ENCODE data around the gene FLOT1. TPM values are rescaled to one million over a fixed set of nuclear protein-coding genes. Genes with fewer than 3 reads are reported as not detected.
"Not testable (repeated sequence)": the region's sequence is repeated elsewhere in the genome, so short reads cannot be mapped to it uniquely, and the experiment has no call there.

Gene FLOT1
- total and polyA plus RNA-seq, 9 donors: 84.5 to 113 (median 105) TPM

DNA sequence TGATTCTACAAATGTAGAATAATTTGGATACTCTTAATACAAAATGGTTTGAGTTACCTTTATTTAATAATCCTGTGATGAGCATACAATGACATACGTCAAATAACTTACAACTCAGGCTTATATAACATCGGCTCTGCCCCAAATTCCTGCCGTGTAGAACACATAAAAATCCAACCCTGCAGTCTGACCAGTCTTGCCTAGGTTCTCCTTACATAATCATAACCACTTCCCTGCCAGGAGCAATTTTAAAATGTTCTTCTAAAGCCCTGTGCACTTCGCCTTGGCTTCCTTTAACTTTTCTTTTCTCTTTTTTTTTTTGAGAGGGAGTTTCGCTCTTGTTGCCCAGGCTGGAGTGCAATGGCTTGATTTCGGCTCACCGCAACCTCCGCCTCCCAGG lies 18.1 kb upstream of the FLOT1 start:
- H3K4me3 ChIP-seq (ENCODE audit: low read length): no peak overlapping the region
- no peaks in the 10 kb centered on the region for H3K9me3 ChIP-seq (replicated peaks; ENCODE audit: control insufficient read depth, low read depth, low read length)
- DNase-seq: no peak
- 54% methylated on average over 3 of the region's 8 CpGs for WGBS (ENCODE audit: insufficient coverage)
- H3K27ac ChIP-seq (ENCODE audit: low read length): no peak overlapping the region
- H3K27me3 ChIP-seq (ENCODE audit: control insufficient read depth, insufficient read depth, low read length): no peaks in the 10 kb centered on the region
- H3K4me1 ChIP-seq (ENCODE audit: control insufficient read depth, insufficient read depth, low read length): peaks cover 14% of the 10 kb centered on the region
- H3K36me3 ChIP-seq (ENCODE audit: control insufficient read depth, insufficient read depth, low read length): no peaks in the 10 kb centered on the region

DNA sequence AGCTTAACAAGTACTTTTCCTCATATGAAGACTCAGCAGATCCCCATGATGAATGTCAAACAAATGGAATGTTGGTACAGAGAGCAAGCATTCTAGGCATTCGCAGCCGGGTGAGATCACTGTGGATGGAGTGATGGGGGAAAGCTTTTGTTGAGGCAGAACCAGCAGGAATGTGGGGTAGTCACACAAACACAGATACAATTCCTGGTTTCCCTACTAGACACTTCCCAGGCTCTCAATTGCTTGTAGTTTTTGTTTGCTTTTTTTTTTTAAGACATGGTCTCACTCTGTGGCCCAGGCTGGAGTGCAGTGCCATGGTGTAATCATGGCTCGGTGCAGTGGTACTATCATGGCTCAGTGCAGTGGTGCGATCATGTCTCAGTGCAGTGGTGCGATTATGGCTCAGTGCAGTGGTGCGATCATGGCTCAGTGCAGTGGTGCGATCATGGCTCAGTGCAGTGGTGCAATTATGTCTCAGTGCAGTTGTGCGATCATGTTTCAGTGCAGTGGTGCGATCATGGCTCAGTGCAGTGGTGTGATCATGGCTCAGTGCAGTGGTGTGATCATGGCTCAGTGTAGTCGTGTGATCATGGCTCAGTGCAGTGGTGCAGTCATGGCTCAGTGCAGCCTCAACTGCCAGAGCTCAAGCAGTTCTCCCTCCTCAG lies 17.2 kb upstream of the FLOT1 start:
- H3K9me3 ChIP-seq (replicated peaks; ENCODE audit: control insufficient read depth, low read depth, low read length): no peaks in the 10 kb centered on the region
- H3K36me3 ChIP-seq (ENCODE audit: control insufficient read depth, insufficient read depth, low read length): no peaks in the 10 kb centered on the region
- no peak overlapping the region for H3K27ac ChIP-seq (ENCODE audit: low read length)
- 97% methylated on average over 8 of the region's 10 CpGs for WGBS (ENCODE audit: insufficient coverage)
- peaks cover 14% of the 10 kb centered on the region for H3K4me1 ChIP-seq (ENCODE audit: control insufficient read depth, insufficient read depth, low read length)
- H3K27me3 ChIP-seq (ENCODE audit: control insufficient read depth, insufficient read depth, low read length): no peaks in the 10 kb centered on the region
- DNase-seq: no peak
- no peak overlapping the region for H3K4me3 ChIP-seq (ENCODE audit: low read length)

DNA sequence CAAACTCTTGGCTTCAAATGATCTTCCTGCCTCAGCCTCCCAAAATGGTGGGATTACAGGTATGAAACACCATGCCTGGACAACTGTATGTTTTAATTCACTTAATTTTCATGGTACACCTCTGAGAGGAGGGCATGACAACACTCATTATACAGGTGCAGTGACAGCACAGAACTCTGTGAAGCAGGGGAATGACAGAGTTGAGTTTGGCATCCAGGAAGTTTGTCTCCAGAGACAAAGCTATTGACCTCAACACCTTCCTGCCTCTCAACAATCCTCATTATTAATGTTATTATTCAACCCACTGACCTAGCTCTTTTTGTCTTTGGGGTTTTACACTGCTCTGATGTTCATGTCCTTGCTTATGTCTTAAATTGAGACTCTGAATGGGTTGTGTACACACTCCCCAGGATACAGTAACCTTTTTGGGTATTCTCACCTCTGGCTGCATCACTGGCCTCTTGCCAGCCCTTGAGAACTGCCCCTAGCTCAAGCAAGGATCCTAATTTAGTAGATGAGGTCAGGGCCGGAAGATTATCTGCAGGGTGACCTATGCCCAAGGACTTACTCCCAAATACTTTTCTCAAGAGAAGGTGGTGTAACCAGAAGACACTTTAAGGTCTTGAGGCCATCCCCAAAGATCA lies 14.9 kb upstream of the FLOT1 start:
- no peaks in the 10 kb centered on the region for H3K9me3 ChIP-seq (replicated peaks; ENCODE audit: control insufficient read depth, low read depth, low read length)
- H3K27ac ChIP-seq (ENCODE audit: low read length): no peak overlapping the region
- no peaks in the 10 kb centered on the region for H3K27me3 ChIP-seq (ENCODE audit: control insufficient read depth, insufficient read depth, low read length)
- peaks cover 14% of the 10 kb centered on the region for H3K4me1 ChIP-seq (ENCODE audit: control insufficient read depth, insufficient read depth, low read length)
- H3K36me3 ChIP-seq (ENCODE audit: control insufficient read depth, insufficient read depth, low read length): no peaks in the 10 kb centered on the region
- H3K4me3 ChIP-seq (ENCODE audit: low read length): no peak overlapping the region
- DNase-seq: no peak
- no CpG with 5 or more reads among the region's 1 CpG for WGBS (ENCODE audit: insufficient coverage)

DNA sequence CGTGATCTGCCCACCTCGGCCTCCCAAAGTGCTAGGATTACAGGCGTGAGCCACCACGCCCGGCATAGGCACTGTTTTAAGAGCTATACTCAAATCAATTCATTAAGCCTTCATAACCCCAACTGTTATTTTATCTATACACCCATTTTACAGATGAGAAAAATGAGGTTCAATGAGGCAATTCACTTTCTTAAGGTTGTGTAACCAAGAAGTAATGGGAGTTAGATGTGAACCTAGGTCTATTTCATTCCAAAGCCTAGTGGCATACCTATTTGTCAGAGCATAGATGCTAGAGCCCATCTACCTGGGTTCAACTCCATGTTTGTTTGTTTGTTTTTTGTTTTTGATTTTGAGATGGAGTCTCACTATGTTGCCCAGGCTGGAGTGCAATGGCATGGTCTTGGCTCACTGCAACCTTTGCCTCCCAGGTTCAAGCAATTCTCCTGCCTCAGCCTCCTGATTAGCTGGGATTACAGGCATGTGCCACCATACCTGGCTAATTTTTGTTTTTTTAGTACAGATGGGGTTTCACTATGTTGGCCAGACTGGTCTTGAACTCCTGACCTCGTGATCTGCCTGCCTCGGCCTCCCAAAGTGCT lies 14.0 kb upstream of the FLOT1 start:
- not testable (repeated sequence) for H3K4me3 ChIP-seq (ENCODE audit: low read length); H3K36me3 ChIP-seq (ENCODE audit: control insufficient read depth, insufficient read depth, low read length); H3K27ac ChIP-seq (ENCODE audit: low read length); H3K9me3 ChIP-seq (replicated peaks; ENCODE audit: control insufficient read depth, low read depth, low read length); H3K27me3 ChIP-seq (ENCODE audit: control insufficient read depth, insufficient read depth, low read length); DNase-seq
- 87% methylated on average over 4 of the region's 7 CpGs for WGBS (ENCODE audit: insufficient coverage)
- H3K4me1 ChIP-seq (ENCODE audit: control insufficient read depth, insufficient read depth, low read length): peaks cover 23% of the 10 kb centered on the region

DNA sequence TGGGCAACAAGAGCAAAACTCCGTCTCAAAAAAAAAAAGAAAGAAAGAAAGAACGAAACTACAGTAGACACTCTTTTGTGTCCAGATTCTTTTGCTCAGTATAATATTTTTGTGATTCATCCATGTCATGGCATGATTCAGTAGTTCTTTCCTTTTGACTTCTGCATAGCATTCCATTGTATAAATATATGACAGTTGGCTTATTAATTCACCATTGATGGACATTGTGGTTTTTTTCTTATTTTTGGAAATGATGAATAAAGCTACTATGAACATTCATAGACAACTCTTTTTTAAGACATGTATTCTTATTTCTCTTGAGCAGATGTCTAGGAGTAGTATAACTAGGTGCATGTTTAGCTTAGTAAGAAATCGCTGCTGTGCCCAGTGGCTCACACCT lies 12.1 kb upstream of the FLOT1 start:
- WGBS (ENCODE audit: insufficient coverage): no CpG with 5 or more reads among the region's 3 CpGs
- H3K27me3 ChIP-seq (ENCODE audit: control insufficient read depth, insufficient read depth, low read length): no peaks in the 10 kb centered on the region
- no peaks in the 10 kb centered on the region for H3K9me3 ChIP-seq (replicated peaks; ENCODE audit: control insufficient read depth, low read depth, low read length)
- no peaks in the 10 kb centered on the region for H3K36me3 ChIP-seq (ENCODE audit: control insufficient read depth, insufficient read depth, low read length)
- peaks cover 24% of the 10 kb centered on the region for H3K4me1 ChIP-seq (ENCODE audit: control insufficient read depth, insufficient read depth, low read length)
- H3K4me3 ChIP-seq (ENCODE audit: low read length): no peak overlapping the region
- DNase-seq: no peak
- no peak overlapping the region for H3K27ac ChIP-seq (ENCODE audit: low read length)

DNA sequence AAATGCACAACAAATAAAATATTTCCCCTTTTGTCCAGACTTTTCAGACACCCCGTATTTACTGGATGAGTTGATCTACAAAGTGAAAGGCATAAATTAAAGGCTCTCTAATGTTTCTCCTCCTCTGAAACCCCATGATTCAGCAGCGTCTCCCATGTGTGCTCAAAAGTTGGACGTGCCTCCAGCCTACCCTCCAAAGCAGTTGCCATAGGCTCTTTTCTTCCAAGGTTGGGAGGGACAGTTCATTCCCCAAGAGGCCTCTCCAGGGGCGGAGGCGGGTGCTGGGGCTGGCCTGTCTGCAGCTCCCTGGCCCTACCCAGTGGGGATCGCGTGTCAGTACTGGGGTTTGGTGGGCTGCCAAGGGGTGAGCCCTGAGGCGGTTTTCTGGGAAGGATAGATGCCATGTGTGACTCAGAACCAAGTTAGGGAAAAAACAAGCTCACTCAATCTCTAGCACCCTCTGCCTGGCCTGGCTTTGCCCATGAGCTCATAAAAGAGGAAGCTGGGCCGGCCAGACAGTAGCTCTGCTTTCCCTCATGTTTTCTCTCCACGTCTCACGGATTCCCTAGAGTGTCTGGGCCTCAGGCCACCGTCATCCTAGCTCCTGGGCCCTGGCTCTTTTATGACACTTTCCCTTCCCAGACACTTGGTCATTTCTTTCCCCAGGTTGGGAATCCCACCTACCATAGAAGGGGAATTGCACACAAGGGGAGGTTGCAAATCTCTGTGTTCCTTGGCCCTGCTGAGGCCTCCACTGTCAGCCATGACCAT lies 9.9 kb upstream of the FLOT1 start:
- H3K27me3 ChIP-seq (ENCODE audit: control insufficient read depth, insufficient read depth, low read length): no peaks in the 10 kb centered on the region
- peaks cover 25% of the 10 kb centered on the region for H3K4me1 ChIP-seq (ENCODE audit: control insufficient read depth, insufficient read depth, low read length)
- 26% methylated on average over 8 of the region's 12 CpGs for WGBS (ENCODE audit: insufficient coverage)
- peak; percentile 92 for DNase-seq
- H3K9me3 ChIP-seq (replicated peaks; ENCODE audit: control insufficient read depth, low read depth, low read length): no peaks in the 10 kb centered on the region
- peak overlapping the region; percentile 92 for H3K27ac ChIP-seq (ENCODE audit: low read length)
- no peaks in the 10 kb centered on the region for H3K36me3 ChIP-seq (ENCODE audit: control insufficient read depth, insufficient read depth, low read length)
- H3K4me3 ChIP-seq (ENCODE audit: low read length): no peak overlapping the region

DNA sequence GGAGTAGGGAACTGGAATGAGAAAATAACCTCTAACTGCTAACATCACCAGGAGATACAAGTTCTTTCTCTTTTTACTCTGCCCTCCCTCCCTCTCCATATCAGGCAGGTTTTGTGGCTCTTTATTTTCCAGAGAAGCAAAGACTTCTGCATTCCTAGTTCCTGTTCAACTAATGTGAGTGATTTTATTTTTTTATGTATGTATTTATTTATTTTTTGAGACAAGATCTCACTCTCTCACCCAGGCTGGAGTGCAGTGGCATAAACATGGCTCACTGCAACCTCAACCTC lies 7.8 kb upstream of the FLOT1 start:
- no peak overlapping the region for H3K27ac ChIP-seq (ENCODE audit: low read length)
- no peaks in the 10 kb centered on the region for H3K27me3 ChIP-seq (ENCODE audit: control insufficient read depth, insufficient read depth, low read length)
- H3K36me3 ChIP-seq (ENCODE audit: control insufficient read depth, insufficient read depth, low read length): no peaks in the 10 kb centered on the region
- DNase-seq: no peak
- no peaks in the 10 kb centered on the region for H3K9me3 ChIP-seq (replicated peaks; ENCODE audit: control insufficient read depth, low read depth, low read length)
- H3K4me3 ChIP-seq (ENCODE audit: low read length): no peak overlapping the region
- H3K4me1 ChIP-seq (ENCODE audit: control insufficient read depth, insufficient read depth, low read length): peaks cover 25% of the 10 kb centered on the region

DNA sequence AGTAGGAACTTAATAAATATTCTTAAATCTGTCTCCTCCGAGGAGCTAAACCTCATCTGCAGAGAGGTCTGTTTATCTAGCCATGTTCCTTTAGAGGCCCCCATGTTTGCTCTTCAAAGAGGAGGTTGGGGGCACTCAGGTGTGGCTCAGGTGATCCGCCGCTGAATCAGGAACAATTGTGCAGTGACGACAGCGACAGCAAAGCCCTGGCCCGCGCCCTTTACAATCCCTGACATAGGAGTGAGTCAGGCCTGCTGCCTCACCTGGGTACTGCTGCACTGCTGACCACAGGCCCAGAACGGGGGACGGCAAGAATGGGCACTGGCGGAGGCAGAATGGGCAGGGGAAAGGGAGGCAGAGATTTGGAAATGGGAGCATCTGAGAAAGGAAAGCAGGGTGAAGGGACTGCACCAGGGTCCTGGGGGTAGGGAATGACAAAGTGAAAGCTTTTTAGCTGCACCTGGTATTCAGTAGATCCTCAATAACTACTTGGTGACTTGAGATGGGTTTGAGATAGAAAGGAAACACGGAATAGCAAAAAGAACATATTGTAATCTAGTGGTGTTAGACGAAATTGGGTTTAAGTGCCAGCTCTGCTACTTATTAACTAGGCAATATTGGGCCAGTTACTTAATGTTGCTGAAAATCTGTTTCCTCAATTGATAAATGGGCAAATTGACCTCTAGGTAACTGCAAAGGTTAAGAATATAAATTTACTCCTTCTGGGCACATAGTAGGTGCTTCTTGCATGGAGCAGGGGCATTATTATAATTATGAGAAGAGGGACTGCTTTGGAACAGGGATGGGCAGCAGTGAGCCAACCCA lies 7.3 kb upstream of the FLOT1 start:
- H3K9me3 ChIP-seq (replicated peaks; ENCODE audit: control insufficient read depth, low read depth, low read length): no peaks in the 10 kb centered on the region
- no peaks in the 10 kb centered on the region for H3K27me3 ChIP-seq (ENCODE audit: control insufficient read depth, insufficient read depth, low read length)
- no peak overlapping the region for H3K27ac ChIP-seq (ENCODE audit: low read length)
- H3K36me3 ChIP-seq (ENCODE audit: control insufficient read depth, insufficient read depth, low read length): no peaks in the 10 kb centered on the region
- 93% methylated on average over 9 of the region's 12 CpGs for WGBS (ENCODE audit: insufficient coverage)
- peaks cover 30% of the 10 kb centered on the region for H3K4me1 ChIP-seq (ENCODE audit: control insufficient read depth, insufficient read depth, low read length)
- no peak for DNase-seq
- H3K4me3 ChIP-seq (ENCODE audit: low read length): no peak overlapping the region

DNA sequence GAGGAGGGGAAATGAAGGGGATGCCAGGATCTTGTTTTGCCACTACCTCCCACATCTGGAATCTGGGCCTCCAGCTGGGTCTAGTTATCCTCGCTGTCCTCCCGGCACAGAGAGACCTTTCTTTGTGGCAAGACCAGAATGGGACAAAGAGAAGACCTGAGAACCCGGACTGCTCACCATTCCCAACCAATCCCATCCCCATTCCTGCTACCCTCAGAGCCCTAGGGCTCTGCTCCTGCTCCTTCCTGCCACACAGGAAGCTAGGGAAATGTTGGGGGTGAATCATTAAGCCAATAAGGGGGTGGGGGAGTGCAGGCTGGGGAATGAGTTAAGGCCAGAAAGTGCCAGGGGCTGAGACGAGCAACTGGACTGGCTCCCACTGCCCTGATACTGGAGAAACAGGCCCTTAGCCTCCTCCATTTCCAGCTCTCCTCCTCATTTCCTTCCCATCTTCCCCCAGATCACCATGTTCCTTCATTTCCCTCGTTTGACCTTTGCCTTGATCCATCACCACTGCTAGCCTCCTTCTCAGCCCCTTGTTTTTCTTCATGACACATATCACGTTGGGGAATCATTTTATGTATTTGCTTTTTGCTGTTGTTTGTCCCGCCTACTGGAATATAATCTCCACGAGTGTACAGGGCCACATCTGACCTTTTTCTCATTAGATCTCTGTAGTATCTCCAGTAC lies 6.5 kb upstream of the FLOT1 start:
- peaks cover 36% of the 10 kb centered on the region for H3K4me1 ChIP-seq (ENCODE audit: control insufficient read depth, insufficient read depth, low read length)
- no peaks in the 10 kb centered on the region for H3K27me3 ChIP-seq (ENCODE audit: control insufficient read depth, insufficient read depth, low read length)
- 61% methylated on average over 3 of the region's 8 CpGs for WGBS (ENCODE audit: insufficient coverage)
- H3K9me3 ChIP-seq (replicated peaks; ENCODE audit: control insufficient read depth, low read depth, low read length): no peaks in the 10 kb centered on the region
- no peak overlapping the region for H3K27ac ChIP-seq (ENCODE audit: low read length)
- H3K4me3 ChIP-seq (ENCODE audit: low read length): no peak overlapping the region
- DNase-seq: no peak
- no peaks in the 10 kb centered on the region for H3K36me3 ChIP-seq (ENCODE audit: control insufficient read depth, insufficient read depth, low read length)

All from muscle of leg (tissue), 11 donors.